Endodermal cell (in vitro differentiated cells): Measurements from ENCODE around the gene CORO1A. TPM values are rescaled to one million over a fixed set of nuclear protein-coding genes. Genes with fewer than 3 reads are reported as not detected.

Experiments used
- DNase-seq: peaks from one replicate; pipeline ENCODE4 v3.0.0-alpha.2; 2017
- H3K27ac ChIP-seq: 2 replicates; pipeline ENCODE4 v1.5.1; 2013; ENCODE audit warnings: mild to moderate bottlenecking, low read depth, low read length, moderate library complexity
- H3K27me3 ChIP-seq: 2 replicates; pipeline ENCODE4 v1.6.1; 2013; ENCODE audit warnings: mild to moderate bottlenecking, low read length, moderate library complexity; ENCODE audit not compliant: insufficient read depth, control insufficient read depth, poor library complexity, severe bottlenecking
- H3K36me3 ChIP-seq: 2 replicates; pipeline ENCODE4 v1.7.0; 2013; ENCODE audit warnings: mild to moderate bottlenecking, low read length, moderate library complexity; ENCODE audit not compliant: control insufficient read depth, insufficient read depth
- H3K4me1 ChIP-seq: one replicate; pipeline ENCODE4 v1.7.0; 2013; ENCODE audit warnings: low read length; ENCODE audit not compliant: control insufficient read depth, insufficient read depth
- H3K4me3 ChIP-seq: 2 replicates; pipeline ENCODE4 v1.5.1; 2013; ENCODE audit warnings: mild to moderate bottlenecking, low read length, moderate library complexity
- H3K9ac ChIP-seq: 2 replicates; pipeline ENCODE4 v1.6.1; 2013; ENCODE audit warnings: mild to moderate bottlenecking, low read length, moderate library complexity; ENCODE audit not compliant: poor library complexity, severe bottlenecking; ENCODE audit errors: extremely low read depth
- H3K9me3 ChIP-seq: 2 replicates; pipeline ENCODE4 v1.6.1; 2013; ENCODE audit warnings: mild to moderate bottlenecking, low read length, moderate library complexity; ENCODE audit not compliant: control insufficient read depth
- H3K27ac Mint-ChIP-seq: 2 replicates; pipeline ENCODE4 v1.8.0; 2020; ENCODE audit warnings: mixed read lengths
- H3K27me3 Mint-ChIP-seq: 2 replicates; pipeline ENCODE4 v1.8.0; 2021; ENCODE audit warnings: mild to moderate bottlenecking, mixed read lengths; ENCODE audit not compliant: insufficient read depth
- H3K36me3 Mint-ChIP-seq: 2 replicates; pipeline ENCODE4 v1.8.0; 2020; ENCODE audit warnings: low read depth, mixed read lengths
- H3K4me1 Mint-ChIP-seq: 2 replicates; pipeline ENCODE4 v1.8.0; 2020; ENCODE audit warnings: mixed read lengths
- H3K4me3 Mint-ChIP-seq: 2 replicates; pipeline ENCODE4 v1.8.0; 2020; ENCODE audit warnings: mild to moderate bottlenecking, moderate library complexity, mixed read lengths
- H3K9me3 Mint-ChIP-seq: 2 replicates; pipeline ENCODE4 v1.8.0; 2020; ENCODE audit warnings: mild to moderate bottlenecking, mixed read lengths
- WGBS, 2 experiments: methylation state at CpG; one replicate each; pipeline versions ENCODE4 v1.1.5 to v1.1.7; 2013; ENCODE audit warnings: missing lambda C conversion rate in 2 of 2, mixed read lengths in 1 of 2; ENCODE audit not compliant: insufficient coverage in 1 of 2, insufficient read length in 1 of 2; 5-methylcytosine and 5-hydroxymethylcytosine counted together
- total RNA-seq, 2 donors: library from RNA; stranded (reverse); fragmentation: NEBNext Ultra II Directional in 1 of 2; extraction: Animal tissue kit (Norgen Biotek cat#: 25700) in 1 of 2; gene quantifications; 2 replicates in 1 of 2; 3 replicates in 1 of 2; pipeline ENCODE4 v1.2.1, GENCODE V29; 2021
- TF ChIP-seq, protein P1 (sequence below): fragments of 200-600 bp; sonication (generic); conservative IDR thresholded peaks from 2 replicates; pipeline ENCODE4 v1.5.0; 2021; ENCODE audit warnings: antibody characterized with exemption, mild to moderate bottlenecking

The CORO1A gene
- total RNA-seq, 2 donors from 2014 or later = 0.93 to 2.1 TPM

DNA sequence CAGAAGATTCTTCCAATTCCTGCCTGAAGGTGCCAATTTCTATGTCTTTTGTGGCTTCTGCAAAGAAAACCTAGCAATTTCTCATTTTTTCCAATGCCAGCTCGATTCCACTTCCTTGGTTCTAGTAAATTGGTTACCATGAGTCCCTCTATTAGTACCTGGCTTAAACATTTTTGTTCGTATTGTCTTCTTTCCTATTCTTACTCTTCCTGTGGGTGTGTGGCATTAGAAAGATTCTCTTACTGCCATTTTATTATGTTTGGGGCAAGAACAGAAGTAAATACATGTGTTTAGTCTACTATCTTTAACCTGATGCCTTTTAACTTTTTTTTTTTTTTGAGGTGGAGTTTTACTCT lies 40.1 kb upstream of the CORO1A start:
- H3K9me3 ChIP-seq = no peaks in the 10 kb centered on the region
- no peak overlapping the region for H3K27ac ChIP-seq
- no peak for DNase-seq
- no peaks in the 10 kb centered on the region for H3K4me1 ChIP-seq
- H3K4me3 ChIP-seq = no peak overlapping the region
- peaks cover 6% of the 10 kb centered on the region for H3K4me1 Mint-ChIP-seq
- no peaks in the 10 kb centered on the region for H3K36me3 ChIP-seq
- TF ChIP-seq, protein P1, sequence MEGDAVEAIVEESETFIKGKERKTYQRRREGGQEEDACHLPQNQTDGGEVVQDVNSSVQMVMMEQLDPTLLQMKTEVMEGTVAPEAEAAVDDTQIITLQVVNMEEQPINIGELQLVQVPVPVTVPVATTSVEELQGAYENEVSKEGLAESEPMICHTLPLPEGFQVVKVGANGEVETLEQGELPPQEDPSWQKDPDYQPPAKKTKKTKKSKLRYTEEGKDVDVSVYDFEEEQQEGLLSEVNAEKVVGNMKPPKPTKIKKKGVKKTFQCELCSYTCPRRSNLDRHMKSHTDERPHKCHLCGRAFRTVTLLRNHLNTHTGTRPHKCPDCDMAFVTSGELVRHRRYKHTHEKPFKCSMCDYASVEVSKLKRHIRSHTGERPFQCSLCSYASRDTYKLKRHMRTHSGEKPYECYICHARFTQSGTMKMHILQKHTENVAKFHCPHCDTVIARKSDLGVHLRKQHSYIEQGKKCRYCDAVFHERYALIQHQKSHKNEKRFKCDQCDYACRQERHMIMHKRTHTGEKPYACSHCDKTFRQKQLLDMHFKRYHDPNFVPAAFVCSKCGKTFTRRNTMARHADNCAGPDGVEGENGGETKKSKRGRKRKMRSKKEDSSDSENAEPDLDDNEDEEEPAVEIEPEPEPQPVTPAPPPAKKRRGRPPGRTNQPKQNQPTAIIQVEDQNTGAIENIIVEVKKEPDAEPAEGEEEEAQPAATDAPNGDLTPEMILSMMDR = no peak
- 82 to 90% methylated on average over 1 to 2 of the region's 2 CpGs for WGBS, 2 experiments
- H3K27me3 ChIP-seq = no peaks in the 10 kb centered on the region
- H3K9me3 Mint-ChIP-seq = no peaks in the 10 kb centered on the region
- no peak overlapping the region for H3K9ac ChIP-seq
- no peak overlapping the region for H3K4me3 Mint-ChIP-seq
- H3K27me3 Mint-ChIP-seq = no peaks in the 10 kb centered on the region
- no peak overlapping the region for H3K27ac Mint-ChIP-seq
- no peaks in the 10 kb centered on the region for H3K36me3 Mint-ChIP-seq

DNA sequence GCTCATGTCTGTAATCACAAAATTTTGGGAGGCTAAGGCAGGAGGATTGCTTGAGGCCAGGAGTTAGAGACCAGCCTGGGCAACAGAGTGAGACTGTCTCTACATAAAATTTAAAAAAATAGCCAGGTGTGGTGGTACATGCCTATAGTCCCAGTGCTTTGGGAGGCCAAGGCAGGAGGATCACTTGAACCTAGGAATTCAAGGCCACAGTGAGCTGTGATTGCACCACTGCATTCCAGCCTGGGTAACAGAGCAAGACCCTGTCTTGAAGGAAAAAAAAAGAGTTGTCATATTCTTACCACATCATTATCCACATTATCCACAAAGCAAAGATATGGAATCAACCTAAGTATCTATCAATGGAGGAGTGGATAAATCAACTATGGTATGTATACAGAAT lies 39.4 kb upstream of the CORO1A start:
- Histone ChIP-seq H3K4me1 (no peaks in the 10 kb centered on the region), H3K27me3 (no peaks in the 10 kb centered on the region), H3K36me3 (no peaks in the 10 kb centered on the region), H3K4me3 (no peak overlapping the region), H3K9me3 (peaks cover 5% of the 10 kb centered on the region), H3K9ac (no peak overlapping the region), H3K27ac (no peak overlapping the region)
- Mint-ChIP-seq H3K9me3 (peaks cover 6% of the 10 kb centered on the region), H3K36me3 (no peaks in the 10 kb centered on the region), H3K27ac (no peak overlapping the region), H3K4me3 (no peak overlapping the region), H3K27me3 (no peaks in the 10 kb centered on the region), H3K4me1 (peaks cover 6% of the 10 kb centered on the region)
- TF ChIP-seq, protein P1 = no peak
- no peak for DNase-seq

DNA sequence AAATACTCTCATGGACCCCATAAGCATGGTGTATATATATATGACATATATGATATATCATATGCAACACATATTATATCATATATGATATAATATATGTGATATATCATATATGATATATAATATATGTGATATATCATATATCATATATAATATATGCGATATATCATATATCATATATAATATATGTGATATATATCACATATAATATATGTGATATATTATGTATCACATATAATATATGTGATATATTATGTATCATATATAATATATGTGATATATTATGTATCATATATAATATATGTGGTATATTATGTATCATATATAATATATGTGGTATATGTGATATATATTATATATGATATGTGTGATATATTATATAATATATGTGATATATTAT lies 38.5 kb upstream of the CORO1A start:
- H3K4me3 Mint-ChIP-seq = no peak overlapping the region
- Histone ChIP-seq H3K4me3 (no peak overlapping the region), H3K4me1 (no peaks in the 10 kb centered on the region), H3K27ac (no peak overlapping the region), H3K9me3 (peaks cover 14% of the 10 kb centered on the region), H3K9ac (no peak overlapping the region), H3K36me3 (no peaks in the 10 kb centered on the region), H3K27me3 (no peaks in the 10 kb centered on the region)
- TF ChIP-seq, protein P1 = no peak
- DNase-seq = no peak
- H3K9me3 Mint-ChIP-seq = peaks cover 14% of the 10 kb centered on the region
- no peak overlapping the region for H3K27ac Mint-ChIP-seq
- H3K27me3 Mint-ChIP-seq = peaks cover 3% of the 10 kb centered on the region
- WGBS, 2 experiments = no CpG with 5 or more reads among the region's 1 CpG
- peaks cover 6% of the 10 kb centered on the region for H3K4me1 Mint-ChIP-seq
- no peaks in the 10 kb centered on the region for H3K36me3 Mint-ChIP-seq
